HK-2 (cell line): ENCODE data around the gene PRKACB.
"Not testable (repeated sequence)": the region's sequence is repeated elsewhere in the genome, so short reads cannot be mapped to it uniquely, and the experiment has no call there.

ENCODE experiments used
- DNase-seq: peaks from one replicate; pipeline ENCODE4 v3.0.0-alpha.2; 2018; ENCODE audit not compliant: unreplicated experiment

Gene PRKACB

DNA sequence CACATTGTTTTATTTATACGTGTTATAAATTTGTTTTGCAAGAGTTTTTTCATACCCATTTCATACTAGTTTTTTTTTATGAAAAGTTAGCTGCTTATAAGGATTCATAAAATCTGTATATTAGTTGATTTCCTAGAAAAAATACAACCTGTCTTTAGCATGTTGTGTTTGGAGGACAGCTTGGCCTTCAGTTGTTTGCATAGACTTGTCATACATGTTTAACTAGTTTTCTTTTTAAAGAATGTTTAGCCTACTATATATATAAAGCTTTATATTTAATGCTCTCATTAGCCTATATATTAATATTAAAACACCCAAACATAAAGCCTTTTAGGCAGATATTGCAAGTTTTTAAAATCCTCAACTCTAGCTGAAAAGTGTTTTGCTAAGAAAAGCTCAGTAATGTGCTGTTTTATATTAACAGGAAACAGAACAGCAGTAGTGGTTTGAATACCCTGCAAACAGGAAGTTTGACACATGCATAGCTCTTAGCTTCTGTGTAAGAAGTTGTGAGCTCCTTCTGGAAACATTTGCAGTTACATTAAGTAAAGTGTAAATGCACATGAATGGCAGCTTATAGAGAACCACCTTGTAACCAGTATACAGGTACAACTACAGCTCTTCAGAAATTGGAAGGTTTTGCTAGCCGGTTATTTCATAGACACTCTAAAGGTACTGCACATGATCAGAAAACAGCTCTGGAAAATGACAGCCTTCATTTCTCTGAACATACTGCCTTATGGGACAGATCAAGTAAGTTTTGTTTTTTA, at the start of gene PRKACB:
PRKACB (plus strand) TSS at position 476 of the 770 bp plus-strand sequence; CDS start at position 567, 91 bp downstream.
- DNase-seq = no peak

DNA sequence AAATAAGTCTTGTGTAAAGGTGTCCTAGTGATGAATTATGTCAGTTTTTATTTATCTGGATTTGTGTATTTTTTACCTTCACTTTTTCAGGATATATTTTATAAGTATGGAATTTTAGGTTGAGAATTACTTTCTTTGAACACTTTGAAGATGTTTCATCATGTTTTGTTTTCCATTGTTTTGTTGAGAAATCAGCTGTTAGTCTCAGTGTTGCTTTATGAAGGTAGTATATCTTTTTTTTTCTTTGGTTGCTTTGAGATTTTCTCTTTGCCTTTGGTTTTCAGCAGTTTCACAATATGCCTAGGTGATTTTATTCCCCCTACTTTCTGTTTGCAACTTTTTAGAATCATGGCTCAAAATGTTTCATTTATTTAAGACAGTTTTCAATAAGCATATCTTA, 48.8 kb upstream of the PRKACB start:
- DNase-seq = no peak

DNA sequence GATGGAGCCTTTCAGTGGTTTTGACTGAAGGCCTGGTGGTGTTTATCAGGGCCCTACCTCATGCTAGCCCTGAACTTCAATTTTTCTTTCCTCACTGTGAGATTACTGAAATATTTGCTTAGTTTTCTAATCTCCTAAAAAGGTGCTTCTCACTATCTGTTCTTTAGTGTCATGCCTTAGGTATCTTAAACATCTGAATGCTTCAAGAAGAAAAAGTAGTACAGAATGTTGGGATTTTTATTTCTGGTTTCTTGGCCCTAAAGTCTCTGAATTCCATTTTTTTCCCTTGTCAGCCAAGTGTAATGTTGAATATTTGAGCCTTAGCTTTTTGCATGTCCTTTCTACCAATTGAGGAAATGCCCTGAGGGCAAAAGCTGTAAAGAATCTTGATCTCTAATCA, 47.9 kb upstream of the PRKACB start:
- DNase-seq = no peak

DNA sequence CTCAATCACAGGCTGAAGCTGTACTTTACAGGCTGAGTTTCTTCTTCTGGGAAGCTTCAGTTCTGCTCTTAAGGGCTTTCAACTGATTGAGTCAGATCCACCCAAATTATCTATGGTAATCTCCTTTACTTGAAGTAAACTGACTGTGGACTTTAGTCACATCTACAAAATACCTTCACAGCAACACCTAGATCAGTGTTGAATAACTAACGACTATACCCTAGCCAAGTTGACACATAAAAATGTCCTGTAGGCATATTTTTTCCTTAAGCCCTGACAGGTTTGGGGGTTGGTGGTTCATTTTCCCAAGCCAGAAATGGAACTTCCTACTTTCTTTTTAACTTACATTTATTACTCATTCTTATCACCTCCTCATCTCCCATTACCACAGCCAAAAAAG, 42.9 kb upstream of the PRKACB start:
- no peak for DNase-seq

DNA sequence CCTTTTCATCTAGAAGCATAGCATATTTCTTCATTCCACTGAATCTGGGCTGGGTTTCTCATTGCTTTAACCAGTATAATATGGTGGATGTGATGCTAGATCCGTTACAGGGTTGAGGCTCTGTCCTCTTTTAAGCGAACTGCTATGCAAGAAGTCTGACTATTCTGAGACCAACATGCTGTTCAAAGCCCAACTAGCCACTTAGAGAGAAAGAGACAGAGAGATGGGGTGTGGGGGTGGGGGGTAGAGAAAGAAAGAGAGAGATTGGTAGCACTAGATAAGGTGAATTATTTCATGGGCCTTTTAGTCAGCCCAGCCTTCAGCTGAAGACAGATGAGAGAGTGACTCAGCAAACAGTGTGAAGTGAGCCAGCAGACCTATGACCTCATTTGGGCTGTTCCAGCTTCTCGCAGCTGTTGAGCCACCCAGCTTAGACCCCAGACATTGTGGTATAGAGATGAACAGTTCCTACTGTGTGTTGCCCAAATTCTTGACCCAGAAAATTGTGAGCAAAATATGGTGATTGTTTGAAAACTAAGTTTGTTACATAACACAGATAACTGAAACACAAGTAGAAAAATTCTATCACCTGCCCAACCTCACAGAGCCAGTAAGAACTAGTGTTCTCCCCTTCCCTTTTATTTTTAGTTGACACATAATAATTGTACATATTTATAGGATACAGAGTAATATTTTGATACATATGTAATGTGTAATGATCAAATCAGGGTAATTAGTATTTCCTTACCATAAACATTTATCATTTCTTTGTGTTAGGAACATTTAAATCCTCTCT, 40.7 kb upstream of the PRKACB start:
- DNase-seq = peak; percentile 52

DNA sequence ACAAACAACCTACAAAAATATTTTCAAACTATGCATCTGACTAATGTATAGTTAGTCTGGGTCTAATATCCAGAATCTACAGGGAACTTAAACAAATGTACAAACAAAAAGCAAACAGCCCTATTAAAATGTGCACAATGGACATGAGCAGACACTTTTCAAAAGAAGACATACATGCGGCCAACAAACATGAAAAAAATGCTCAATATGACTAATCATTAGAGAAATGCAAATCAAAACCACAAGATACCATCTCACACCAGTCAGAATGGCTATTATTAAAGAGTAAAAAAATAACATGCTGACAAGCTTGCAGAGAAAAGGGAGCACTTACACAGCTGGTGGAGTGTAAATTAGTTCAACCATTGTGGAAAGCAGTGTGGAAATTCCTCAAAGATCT, 36.5 kb upstream of the PRKACB start:
- DNase-seq = not testable (repeated sequence)

DNA sequence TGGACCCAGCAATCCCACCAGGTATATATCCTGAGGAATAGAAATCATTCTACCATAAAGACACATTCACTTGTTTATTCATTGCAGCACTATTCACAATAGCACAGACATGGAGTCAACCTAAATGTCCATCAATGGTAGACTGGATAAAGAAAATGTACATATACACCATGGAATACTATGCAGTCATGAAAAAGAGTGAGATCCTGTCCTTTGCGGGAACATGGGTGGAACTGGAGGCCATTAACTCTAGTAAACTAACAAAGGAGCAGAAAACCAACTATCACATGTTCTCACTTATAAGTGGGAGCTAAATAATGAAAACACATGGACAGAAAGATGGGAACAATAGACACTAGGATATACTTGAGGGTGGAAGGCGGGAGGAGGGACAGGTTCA, 36.1 kb upstream of the PRKACB start:
- no peak for DNase-seq

DNA sequence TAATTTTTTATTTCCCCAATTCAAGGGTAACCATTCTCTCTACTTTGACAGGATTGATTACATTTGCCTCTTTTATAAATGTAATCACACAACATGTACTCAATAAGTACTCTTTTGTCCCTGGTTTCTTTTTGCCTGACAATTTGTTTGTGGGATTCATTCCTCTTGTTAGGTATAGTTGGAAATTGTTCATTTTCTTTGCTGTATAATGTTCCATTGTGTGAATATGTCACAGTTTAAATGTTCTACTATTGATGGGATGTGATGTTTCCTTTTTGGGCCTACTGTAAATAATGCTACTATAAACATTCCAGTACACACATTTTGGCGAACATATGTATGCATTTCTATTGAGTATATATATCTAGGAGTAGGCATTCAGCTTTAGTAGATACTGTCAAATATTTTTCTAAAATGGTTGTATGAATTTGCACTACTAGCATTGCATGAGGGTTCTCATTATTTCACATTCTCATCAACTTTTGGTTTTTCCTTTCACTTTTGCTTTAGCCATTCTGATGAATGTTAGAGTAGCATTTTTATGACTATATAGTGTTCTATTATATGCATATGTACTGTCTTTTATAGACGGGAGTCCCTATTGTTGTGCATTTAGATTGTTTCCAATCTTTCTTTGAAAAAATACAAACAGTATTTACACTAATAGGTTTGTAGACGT, 35.0 kb upstream of the PRKACB start:
- no peak for DNase-seq

DNA sequence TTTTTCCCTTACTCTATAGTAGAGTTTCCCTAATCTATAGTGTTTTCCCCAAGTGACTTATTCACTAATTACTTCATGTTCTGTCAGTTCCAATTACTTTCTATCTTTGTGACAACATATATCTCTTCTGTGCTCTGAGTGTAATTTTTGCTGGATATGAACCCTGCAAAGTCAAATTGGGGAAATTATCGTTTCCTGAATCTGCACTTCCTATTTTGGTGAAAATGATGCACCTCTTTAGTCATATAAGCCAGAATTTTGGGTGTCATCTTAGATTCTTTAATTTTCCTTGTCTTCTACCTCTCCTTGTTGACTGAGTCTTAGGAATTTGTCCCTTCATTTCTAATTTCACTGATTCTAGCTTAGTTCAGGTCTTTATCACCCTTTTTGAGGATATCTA, 33.4 kb upstream of the PRKACB start:
- no peak for DNase-seq

DNA sequence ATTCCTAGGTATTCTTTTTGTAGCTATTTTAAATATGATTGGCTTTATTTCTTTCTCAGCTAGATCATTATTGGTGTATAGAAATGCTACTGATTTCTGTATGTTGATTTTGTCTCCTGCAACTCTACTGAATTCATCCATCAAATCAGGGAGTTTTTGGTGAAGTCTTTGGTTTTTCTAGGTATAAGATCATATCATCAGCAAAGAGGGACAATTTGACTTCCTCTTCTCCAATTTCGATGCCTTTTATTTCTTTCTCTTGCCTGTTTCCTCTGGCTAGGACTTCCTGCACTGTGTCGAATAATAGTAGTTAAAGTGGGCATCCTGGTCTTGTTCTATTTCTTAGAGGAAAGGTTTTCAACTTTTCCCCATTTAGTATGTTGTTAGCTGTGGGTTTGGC, 27.5 kb upstream of the PRKACB start:
- DNase-seq = no peak

DNA sequence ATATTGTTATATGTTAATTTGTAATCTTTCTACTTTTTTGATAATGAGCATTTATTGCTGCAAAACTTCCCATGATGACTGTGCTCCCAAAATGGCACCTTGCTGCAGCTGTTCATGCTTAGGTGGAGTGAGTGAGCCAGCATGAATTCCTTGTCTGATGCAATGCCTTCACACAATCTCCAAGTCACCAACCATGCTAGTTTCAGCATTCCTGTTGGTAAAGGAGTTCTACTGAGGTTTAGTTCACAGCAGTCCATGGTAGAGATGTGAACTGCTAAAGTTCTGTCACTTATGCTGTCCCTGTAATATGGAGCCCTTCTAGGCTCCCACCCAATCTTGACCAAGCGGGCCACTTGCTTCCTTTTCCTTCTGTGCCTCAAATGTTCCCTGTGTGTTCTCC, 26.2 kb upstream of the PRKACB start:
- DNase-seq = no peak

DNA sequence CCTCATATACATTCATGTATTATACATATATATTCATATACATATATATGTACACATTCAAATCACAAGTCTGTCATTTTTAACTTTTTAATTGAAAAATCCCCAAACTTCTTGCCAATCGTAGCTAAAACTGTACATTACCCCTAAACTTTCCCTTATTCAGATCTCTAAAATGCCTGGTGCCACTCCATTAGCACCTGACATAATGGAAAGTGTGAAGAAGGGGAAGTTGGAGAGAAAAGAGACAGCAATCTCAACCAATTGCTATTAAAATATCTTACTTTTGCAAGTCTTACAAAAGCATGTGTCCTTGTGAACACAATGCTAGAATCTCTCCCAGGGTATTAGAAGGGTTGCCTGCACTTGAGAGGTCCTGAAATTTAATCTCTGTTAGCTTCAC, 22.7 kb upstream of the PRKACB start:
- no peak for DNase-seq

DNA sequence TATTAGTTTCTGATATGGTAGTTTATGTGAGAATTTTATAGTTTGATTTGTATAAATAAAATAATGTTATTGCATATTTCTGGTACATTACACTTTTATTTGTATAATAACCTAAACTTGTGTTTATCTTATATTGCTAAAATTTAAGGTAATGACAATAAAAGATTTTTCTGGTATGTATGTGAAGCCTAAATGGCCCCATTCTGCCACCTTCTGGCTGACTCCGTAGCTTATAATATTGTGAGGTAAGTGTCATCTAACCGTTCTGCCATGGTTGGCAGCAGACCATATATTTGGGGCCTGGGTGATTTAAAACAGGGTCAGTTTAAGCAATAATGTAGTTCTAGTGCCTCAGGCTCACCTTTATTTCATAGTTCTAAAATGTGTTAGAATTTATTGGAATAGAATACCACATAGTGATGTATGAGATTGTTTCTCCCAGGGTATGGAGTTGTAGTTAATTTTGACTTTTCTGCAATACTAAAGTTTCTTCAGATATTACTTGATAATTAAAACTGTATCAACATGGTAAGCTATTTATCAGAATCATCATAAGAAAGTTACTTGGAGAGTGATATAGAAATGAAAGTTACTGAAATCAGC, 21.2 kb upstream of the PRKACB start:
- peak; percentile 26 for DNase-seq

DNA sequence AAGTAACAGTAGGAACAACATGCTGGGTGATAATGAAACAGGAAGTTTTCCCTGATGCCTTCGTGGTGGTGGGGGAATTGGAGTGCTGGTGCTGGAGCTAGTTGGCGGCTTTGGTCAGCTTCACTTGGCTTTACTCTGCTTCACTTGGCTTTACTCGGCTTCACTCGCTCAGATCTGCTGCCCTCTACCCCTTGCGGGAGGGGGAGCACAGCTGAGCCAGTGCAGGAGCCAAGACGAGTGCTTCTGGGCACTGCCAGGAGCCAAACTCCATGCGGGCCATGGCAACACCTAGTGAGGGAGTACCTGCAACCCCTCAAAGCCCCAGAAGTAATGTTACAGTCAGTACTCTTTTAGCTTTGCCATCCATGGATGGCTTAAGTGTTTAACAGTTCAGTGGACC, 10.6 kb upstream of the PRKACB start:
- no peak for DNase-seq

DNA sequence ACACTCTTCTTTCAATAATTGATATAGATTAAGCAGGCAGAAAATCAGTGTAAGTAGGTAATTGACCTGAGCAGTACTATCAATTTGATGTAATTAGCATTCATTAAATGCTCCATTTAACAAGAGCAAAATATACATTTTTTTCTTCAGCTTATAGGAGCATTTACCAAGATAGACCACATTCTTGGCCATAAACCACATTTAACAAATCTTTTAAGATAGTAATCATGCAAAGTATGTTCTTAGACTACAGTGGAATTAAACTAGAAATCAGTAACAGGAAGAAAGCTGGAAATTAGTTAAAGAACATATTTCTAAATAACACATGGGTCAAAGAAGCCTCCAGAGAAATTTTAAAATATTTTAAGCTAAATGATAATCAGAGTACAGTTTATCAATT, 8.7 kb upstream of the PRKACB start:
- no peak for DNase-seq

DNA sequence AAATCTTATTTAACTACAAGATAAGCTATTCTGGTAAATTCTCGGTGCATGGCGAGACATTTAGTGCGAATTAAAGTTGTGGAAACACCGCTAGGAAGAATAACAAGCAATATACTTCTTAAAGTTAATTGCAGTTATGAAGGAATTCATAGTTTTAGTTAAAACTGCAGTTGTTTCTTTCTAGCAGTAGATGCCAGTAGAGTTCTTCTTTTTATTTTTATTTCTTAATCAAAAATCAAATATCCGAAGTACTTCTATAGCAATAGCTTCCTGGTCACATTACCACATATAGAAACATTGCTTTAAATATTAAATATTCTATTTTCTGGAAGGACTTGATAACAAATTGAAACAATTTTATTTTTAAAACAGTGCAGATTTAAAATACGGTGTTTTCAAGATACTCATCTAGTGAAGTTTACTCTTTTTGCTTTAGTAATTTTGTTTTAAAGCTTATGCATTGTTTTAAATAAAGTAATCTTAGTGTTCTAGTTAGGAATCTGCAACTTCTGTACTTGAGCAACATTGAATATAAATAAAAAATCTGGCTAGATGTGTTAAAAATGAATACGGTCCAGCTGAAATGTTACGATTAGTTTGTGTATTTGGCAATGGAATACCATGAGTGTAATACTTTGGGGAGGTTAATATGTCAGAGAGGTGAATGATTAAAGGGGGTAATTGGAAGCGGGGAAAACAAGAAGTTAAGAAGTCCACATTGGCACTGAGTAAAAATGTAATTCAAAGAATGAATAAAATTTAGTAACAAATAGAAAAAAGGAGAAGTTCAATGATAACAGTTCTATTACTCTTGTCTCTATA, 2.7 kb upstream of the PRKACB start:
- DNase-seq = no peak

DNA sequence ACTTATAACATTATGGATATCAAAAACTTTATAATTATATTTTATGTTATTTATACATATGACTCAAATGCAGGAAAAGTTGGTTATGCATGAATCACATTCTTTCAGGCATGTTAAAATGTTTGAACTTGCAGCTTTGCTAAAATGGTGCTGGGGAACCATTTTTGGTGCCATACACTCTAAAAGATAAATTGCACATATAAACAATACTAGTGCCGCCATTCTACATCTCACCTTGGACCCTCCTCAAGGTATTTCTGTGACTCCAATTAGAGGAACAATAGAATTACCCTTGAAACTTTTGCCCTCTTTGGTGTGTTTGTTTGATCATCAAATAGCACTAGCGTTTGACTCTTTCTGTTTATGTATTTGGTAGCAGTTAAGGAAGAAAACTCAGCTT, 997 bp downstream of the PRKACB start:
- DNase-seq = no peak

DNA sequence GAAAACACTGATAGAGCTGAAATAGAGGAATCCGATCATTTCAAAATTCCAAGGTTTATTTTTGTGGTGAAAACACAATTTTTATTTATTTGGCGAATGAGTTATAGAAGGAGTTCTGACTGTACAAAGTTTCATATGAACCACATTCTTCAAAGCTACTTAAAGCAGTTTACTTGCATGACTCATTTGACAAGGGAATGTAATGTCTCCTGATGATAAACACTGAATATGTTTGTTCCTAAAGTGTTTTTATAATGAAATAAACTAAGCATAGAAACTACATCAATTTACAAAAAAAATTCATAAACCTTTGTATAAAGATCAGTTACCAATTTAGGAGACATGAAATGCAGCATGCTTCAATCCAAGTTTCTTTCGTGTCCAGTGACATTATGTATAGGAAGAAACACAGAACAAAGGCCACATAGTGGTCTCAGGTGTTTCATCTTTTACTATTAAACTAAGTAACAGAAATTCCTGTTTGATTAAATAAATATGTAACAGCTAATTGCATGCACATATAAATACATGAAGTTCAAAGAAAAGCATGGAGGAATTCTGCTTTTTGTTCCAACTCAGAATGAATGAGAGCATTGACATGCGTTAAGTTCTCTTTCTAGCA, 2.5 kb downstream of the PRKACB start:
- DNase-seq = no peak

DNA sequence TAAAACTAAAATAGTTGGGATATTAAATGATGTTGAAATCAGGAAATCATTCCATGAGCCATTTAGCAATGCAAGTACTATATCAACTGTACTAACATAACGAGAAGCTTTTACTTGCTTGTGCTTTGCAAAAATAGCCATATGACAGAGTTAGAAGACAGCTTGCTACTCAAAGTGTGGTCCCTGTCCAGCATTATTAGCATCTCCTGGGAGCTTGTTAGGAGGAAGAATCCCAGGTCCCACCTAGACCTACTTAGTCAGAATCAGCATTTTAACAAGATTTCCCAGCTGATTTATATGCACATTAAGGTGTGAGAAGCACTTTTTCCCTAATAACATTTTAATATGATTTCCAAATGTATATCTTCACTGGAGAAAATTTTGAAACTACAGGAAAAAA, 4.7 kb downstream of the PRKACB start:
- no peak for DNase-seq

DNA sequence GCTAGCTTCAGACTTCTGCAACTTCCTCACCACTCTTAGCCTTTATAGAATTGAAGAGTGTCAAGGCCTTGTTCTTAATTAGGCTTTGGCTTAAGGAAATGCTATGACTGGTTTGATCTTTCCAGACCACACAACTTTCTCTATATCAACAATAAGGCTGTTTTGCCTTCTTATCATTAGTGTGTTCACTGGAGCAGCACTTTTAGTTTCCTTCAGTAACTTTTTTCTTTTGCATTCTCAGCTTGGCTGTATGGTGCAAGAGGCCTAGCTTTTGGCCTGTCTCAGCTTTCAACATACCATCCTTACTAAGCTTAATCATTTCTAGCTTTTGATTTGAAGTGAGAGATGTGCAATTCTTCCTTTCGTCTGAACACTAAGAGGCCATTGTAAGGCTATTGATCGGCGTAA, 8.6 kb downstream of the PRKACB start:
- DNase-seq = no peak

DNA sequence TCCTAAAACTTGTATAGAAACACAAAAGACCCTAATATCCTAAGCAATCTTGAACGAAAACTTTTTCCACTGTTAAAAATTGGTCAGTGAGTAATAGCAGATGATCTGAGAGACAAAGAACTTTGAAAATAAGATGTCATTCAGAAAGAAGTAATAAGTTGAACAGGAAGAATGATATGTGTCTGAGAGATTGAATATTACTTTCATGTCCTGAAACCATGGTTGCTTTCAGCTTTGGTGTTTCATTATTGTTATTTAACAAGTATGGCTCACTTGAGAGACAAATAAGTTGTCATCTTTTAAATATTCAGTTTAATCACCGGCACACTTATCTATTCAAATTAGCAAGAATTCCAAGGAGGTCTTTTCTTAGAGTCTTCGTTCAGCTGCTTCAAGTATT, 11.4 kb downstream of the PRKACB start:
- DNase-seq = no peak
